DLD1 (cell line): ENCODE measurements around the gene BAIAP2L2.
"Not testable (repeated sequence)": the region's sequence is repeated elsewhere in the genome, so short reads cannot be mapped to it uniquely, and the experiment has no call there.

Experiments
- in situ Hi-C: cut with HindIII; loops from 2 replicates; pipeline ENCODE4 v1.10.0; 2017; ENCODE audit warnings: low sequenced_read_pairs

BAIAP2L2 gene

GRCh38 chr22:38110008-38110862 is at the start of gene BAIAP2L2:
Gene BAIAP2L2 (minus strand): TSS chr22:38110684. CDS start chr22:38110525, 159 bp downstream.
- in situ Hi-C loops = no loop called here

- in situ Hi-C loops = no loop called here
These were observed 45.2 kb upstream of the BAIAP2L2 start for GRCh38 chr22:38155703-38156102.

- in situ Hi-C loops = not testable (repeated sequence)
These were observed 44.1 kb upstream of the BAIAP2L2 start for GRCh38 chr22:38154563-38154915.

- in situ Hi-C loops = no loop called here
These were observed 43.5 kb upstream of the BAIAP2L2 start for GRCh38 chr22:38153821-38154562.

GRCh38 chr22:38151126-38151500 is 40.6 kb upstream of the BAIAP2L2 start:
- in situ Hi-C loops = no loop called here

- in situ Hi-C loops = no loop called here
These were observed 37.8 kb upstream of the BAIAP2L2 start for GRCh38 chr22:38148245-38148644.

- in situ Hi-C loops = not testable (repeated sequence)
These were observed 35.7 kb upstream of the BAIAP2L2 start for GRCh38 chr22:38146166-38146565.

- in situ Hi-C loops = no loop called here
These were observed 33.5 kb upstream of the BAIAP2L2 start for GRCh38 chr22:38144025-38144405.

- in situ Hi-C loops = no loop called here
These were observed 32.1 kb upstream of the BAIAP2L2 start for GRCh38 chr22:38142606-38143005.

- in situ Hi-C loops = no loop called here
These were observed 30.9 kb upstream of the BAIAP2L2 start for GRCh38 chr22:38141217-38141973.

- in situ Hi-C loops = no loop called here
These were observed 29.4 kb upstream of the BAIAP2L2 start for GRCh38 chr22:38139901-38140300.

- in situ Hi-C loops = no loop called here
These were observed 28.5 kb upstream of the BAIAP2L2 start for GRCh38 chr22:38138961-38139360.

- in situ Hi-C loops = no loop called here
These were observed 27.6 kb upstream of the BAIAP2L2 start for GRCh38 chr22:38137876-38138687.

- in situ Hi-C loops = no loop called here
These were observed 26.1 kb upstream of the BAIAP2L2 start for GRCh38 chr22:38136607-38137006.

- in situ Hi-C loops = no loop called here
These were observed 24.7 kb upstream of the BAIAP2L2 start for GRCh38 chr22:38135133-38135706.

- in situ Hi-C loops = no loop called here
These were observed 22.8 kb upstream of the BAIAP2L2 start for GRCh38 chr22:38133331-38133730.

- in situ Hi-C loops = no loop called here
These were observed 22.3 kb upstream of the BAIAP2L2 start for GRCh38 chr22:38132794-38133193.

- in situ Hi-C loops = no loop called here
These were observed 21.7 kb upstream of the BAIAP2L2 start for GRCh38 chr22:38132136-38132535.

GRCh38 chr22:38131399-38131798 is 20.9 kb upstream of the BAIAP2L2 start:
- in situ Hi-C loops = no loop called here

- in situ Hi-C loops = no loop called here
These were observed 19.4 kb upstream of the BAIAP2L2 start for GRCh38 chr22:38129856-38130255.
